Nephron progenitor cell (in vitro differentiated cells): ENCODE measurements around the gene SLC13A1.
"Not testable (repeated sequence)": the region's sequence is repeated elsewhere in the genome, so short reads cannot be mapped to it uniquely, and the experiment has no call there.

ENCODE experiments used
- DNase-seq: peaks from one replicate; pipeline ENCODE4 v3.0.0; 2021
- H3K27ac Mint-ChIP-seq: 2 replicates; pipeline ENCODE4 v1.8.0; 2021; ENCODE audit warnings: mild to moderate bottlenecking, moderate library complexity, mixed read lengths
- H3K27me3 Mint-ChIP-seq: 2 replicates; pipeline ENCODE4 v1.8.0; 2021; ENCODE audit warnings: mild to moderate bottlenecking, low read depth, mixed read lengths; ENCODE audit not compliant: poor library complexity
- H3K36me3 Mint-ChIP-seq: 2 replicates; pipeline ENCODE4 v1.8.0; 2021; ENCODE audit warnings: low read depth, mixed read lengths
- H3K4me1 Mint-ChIP-seq: 2 replicates; pipeline ENCODE4 v1.8.0; 2021; ENCODE audit warnings: mixed read lengths
- H3K4me3 Mint-ChIP-seq: 2 replicates; pipeline ENCODE4 v1.8.0; 2021; ENCODE audit warnings: mild to moderate bottlenecking, moderate library complexity, mixed read lengths
- H3K9me3 Mint-ChIP-seq: 2 replicates; pipeline ENCODE4 v1.8.0; 2021; ENCODE audit warnings: mild to moderate bottlenecking, moderate library complexity, mixed read lengths
- CTCF ChIP-seq: fragments of 200-600 bp; sonication (generic); IDR thresholded peaks from 2 replicates; pipeline ENCODE4 v1.5.0; 2021; ENCODE audit warnings: antibody characterized with exemption

Gene SLC13A1

GRCh38 chr7:123096976-123097375 is 102.8 kb downstream of the SLC13A1 start:
- Mint-ChIP-seq H3K27ac (no peak overlapping the region), H3K36me3 (no peaks in the 10 kb centered on the region), H3K4me1 (no peaks in the 10 kb centered on the region), H3K9me3 (peaks cover 5% of the 10 kb centered on the region), H3K4me3 (no peak overlapping the region), H3K27me3 (no peaks in the 10 kb centered on the region)
- no peak for TF ChIP-seq CTCF
- no peak for DNase-seq

DNA sequence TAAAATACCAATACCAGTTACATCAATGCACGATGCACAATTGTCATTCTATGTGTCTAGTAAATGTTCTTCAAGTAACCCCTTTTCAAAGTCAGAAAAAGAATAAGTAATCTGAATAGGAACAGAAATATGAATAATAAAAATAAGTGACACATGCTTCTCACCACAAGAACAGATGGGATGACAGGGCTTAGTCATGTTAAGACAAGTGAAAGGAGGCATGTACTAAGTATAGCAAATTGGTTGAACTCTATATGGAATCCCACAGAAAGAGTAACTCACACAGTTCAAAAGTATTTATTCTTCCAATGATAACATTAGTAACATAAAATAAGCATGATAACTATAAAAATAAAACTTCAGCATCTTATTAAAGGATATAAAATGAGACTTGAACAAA is 103.3 kb downstream of the SLC13A1 start:
- Mint-ChIP-seq H3K4me1 (no peaks in the 10 kb centered on the region), H3K27me3 (no peaks in the 10 kb centered on the region), H3K36me3 (no peaks in the 10 kb centered on the region), H3K9me3 (peaks cover 5% of the 10 kb centered on the region), H3K4me3 (no peak overlapping the region), H3K27ac (no peak overlapping the region)
- no peak for DNase-seq
- TF ChIP-seq CTCF, result no peak

- Mint-ChIP-seq H3K36me3 (no peaks in the 10 kb centered on the region), H3K4me3 (no peak overlapping the region), H3K9me3 (peaks cover 10% of the 10 kb centered on the region), H3K4me1 (no peaks in the 10 kb centered on the region), H3K27ac (no peak overlapping the region), H3K27me3 (no peaks in the 10 kb centered on the region)
- DNase-seq, result no peak
- TF ChIP-seq CTCF, result no peak
These were observed 109.3 kb downstream of the SLC13A1 start for GRCh38 chr7:123090456-123090855.

GRCh38 chr7:123086910-123087309 is 112.9 kb downstream of the SLC13A1 start:
- H3K4me3 Mint-ChIP-seq, H3K36me3 Mint-ChIP-seq, H3K27me3 Mint-ChIP-seq, H3K27ac Mint-ChIP-seq, H3K4me1 Mint-ChIP-seq, DNase-seq: not testable (repeated sequence)
- peaks cover 30% of the 10 kb centered on the region for H3K9me3 Mint-ChIP-seq

- H3K27ac Mint-ChIP-seq, H3K27me3 Mint-ChIP-seq, H3K4me1 Mint-ChIP-seq, DNase-seq, H3K36me3 Mint-ChIP-seq, H3K4me3 Mint-ChIP-seq: not testable (repeated sequence)
- peaks cover 38% of the 10 kb centered on the region for H3K9me3 Mint-ChIP-seq
These were observed 114.9 kb downstream of the SLC13A1 start for GRCh38 chr7:123084861-123085260.

DNA sequence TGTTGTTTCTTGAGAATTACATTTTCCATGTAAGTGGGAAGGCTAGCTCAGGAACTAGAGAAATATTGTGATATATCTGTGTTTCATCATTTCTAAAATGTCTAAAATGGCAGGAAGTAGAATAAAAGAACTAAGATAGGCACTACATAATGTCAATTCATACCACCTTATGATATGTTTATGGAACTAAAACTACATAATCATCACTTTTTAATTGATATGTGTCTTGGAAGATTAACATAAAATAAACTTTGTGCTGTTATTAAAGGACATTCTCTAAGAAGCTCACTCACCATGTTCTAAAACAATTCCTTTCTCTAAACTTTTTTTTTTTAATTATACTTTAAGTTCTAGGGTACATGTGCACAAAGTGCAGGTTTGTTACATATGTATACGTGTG is 120.7 kb downstream of the SLC13A1 start:
- Mint-ChIP-seq H3K36me3 (no peaks in the 10 kb centered on the region), H3K27ac (no peak overlapping the region)

More for the DNA sequence above, 120.7 kb downstream of the SLC13A1 start:
- H3K4me1 Mint-ChIP-seq, result peaks cover 33% of the 10 kb centered on the region
- no peaks in the 10 kb centered on the region for H3K27me3 Mint-ChIP-seq
- H3K9me3 Mint-ChIP-seq, result peaks cover 20% of the 10 kb centered on the region
- H3K4me3 Mint-ChIP-seq, result no peak overlapping the region
- no peak for TF ChIP-seq CTCF
- DNase-seq, result no peak
